Measurements from ENCODE around the gene MBOAT2. TPM values are rescaled to one million over a fixed set of nuclear protein-coding genes. Genes with fewer than 3 reads are reported as not detected.
"Not testable (repeated sequence)": the region's sequence is repeated elsewhere in the genome, so short reads cannot be mapped to it uniquely, and the experiment has no call there.

MBOAT2 gene
- polyA plus RNA-seq, 3 donors: 5.1 to 9.0 (median 5.5) TPM

GRCh38 chr2:8918412-8918811, 85.1 kb downstream of the MBOAT2 start:
- Histone ChIP-seq H3K27ac (ENCODE audit: low read depth in 1 of 2, low read length in 2 of 2) (no peak overlapping the region), H2AFZ (ENCODE audit: insufficient read depth, low read depth, low read length, poor library complexity, severe bottlenecking) (no peak overlapping the region), H3K36me3 (replicated peaks in 1 of 2; ENCODE audit: control insufficient read depth in 1 of 2, insufficient read depth in 2 of 2, low read length in 2 of 2) (peaks cover 0 to 5% of the 10 kb centered on the region in 2 donors), H4K20me1 (ENCODE audit: insufficient read depth, low read length) (no peaks in the 10 kb centered on the region), H3K9me3 (replicated peaks in 1 of 2; ENCODE audit: control insufficient read depth in 1 of 2, insufficient read depth in 1 of 2, low read length in 2 of 2) (no peaks in the 10 kb centered on the region), H3K9ac (ENCODE audit: insufficient read depth, low read length, poor library complexity, severe bottlenecking) (no peak overlapping the region), H3K4me3 (replicated peaks in 1 of 3; ENCODE audit: low read depth in 2 of 3, low read length in 3 of 3) (no peak overlapping the region), H3K27me3 (ENCODE audit: control insufficient read depth in 2 of 2, insufficient read depth in 2 of 2, low read length in 2 of 2) (no peaks in the 10 kb centered on the region), H3K4me1 (ENCODE audit: control insufficient read depth in 1 of 2, insufficient read depth in 2 of 2, low read length in 2 of 2) (no peaks in the 10 kb centered on the region), H3K79me2 (ENCODE audit: insufficient read depth, low read length) (no peaks in the 10 kb centered on the region), H3K4me2 (replicated peaks; ENCODE audit: extremely low read depth, low read length, poor library complexity, severe bottlenecking) (no peak overlapping the region)
- Mint-ChIP-seq H3K4me3 (no peak overlapping the region), H3K27me3 (ENCODE audit: low read depth in 3 of 3) (no peaks in the 10 kb centered on the region), H3K9me3 (peaks cover 0 to 4% (median 2%) of the 10 kb centered on the region in 7 donors), H3K4me1 (no peaks in the 10 kb centered on the region), H3K36me3 (peaks cover 9 to 29% of the 10 kb centered on the region in 2 donors), H3K27ac (no peak overlapping the region)
- intact Hi-C loops (cut with micrococcal nuclease): no loop called here
- DNase-seq: no peak
- no CpG with 5 or more reads among the region's 1 CpG for WGBS (ENCODE audit: insufficient coverage)
- TF ChIP-seq, protein P1, sequence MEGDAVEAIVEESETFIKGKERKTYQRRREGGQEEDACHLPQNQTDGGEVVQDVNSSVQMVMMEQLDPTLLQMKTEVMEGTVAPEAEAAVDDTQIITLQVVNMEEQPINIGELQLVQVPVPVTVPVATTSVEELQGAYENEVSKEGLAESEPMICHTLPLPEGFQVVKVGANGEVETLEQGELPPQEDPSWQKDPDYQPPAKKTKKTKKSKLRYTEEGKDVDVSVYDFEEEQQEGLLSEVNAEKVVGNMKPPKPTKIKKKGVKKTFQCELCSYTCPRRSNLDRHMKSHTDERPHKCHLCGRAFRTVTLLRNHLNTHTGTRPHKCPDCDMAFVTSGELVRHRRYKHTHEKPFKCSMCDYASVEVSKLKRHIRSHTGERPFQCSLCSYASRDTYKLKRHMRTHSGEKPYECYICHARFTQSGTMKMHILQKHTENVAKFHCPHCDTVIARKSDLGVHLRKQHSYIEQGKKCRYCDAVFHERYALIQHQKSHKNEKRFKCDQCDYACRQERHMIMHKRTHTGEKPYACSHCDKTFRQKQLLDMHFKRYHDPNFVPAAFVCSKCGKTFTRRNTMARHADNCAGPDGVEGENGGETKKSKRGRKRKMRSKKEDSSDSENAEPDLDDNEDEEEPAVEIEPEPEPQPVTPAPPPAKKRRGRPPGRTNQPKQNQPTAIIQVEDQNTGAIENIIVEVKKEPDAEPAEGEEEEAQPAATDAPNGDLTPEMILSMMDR (IDR thresholded peaks at IDR 0.05): no peak

GRCh38 chr2:8915941-8916340, 87.5 kb downstream of the MBOAT2 start:
- Mint-ChIP-seq H3K27ac (no peak overlapping the region), H3K27me3 (ENCODE audit: low read depth in 3 of 3) (no peaks in the 10 kb centered on the region), H3K4me3 (no peak overlapping the region), H3K4me1 (no peaks in the 10 kb centered on the region), H3K36me3 (peaks cover 29 to 42% of the 10 kb centered on the region in 2 donors), H3K9me3 (peaks cover 8 to 20% (median 16%) of the 10 kb centered on the region in 7 donors)
- no peaks in the 10 kb centered on the region for H4K20me1 ChIP-seq (ENCODE audit: insufficient read depth, low read length)
- H2AFZ ChIP-seq (ENCODE audit: insufficient read depth, low read depth, low read length, poor library complexity, severe bottlenecking): no peak overlapping the region
- H3K9me3 ChIP-seq (replicated peaks in 1 of 2; ENCODE audit: control insufficient read depth in 1 of 2, insufficient read depth in 1 of 2, low read length in 2 of 2): peaks cover 6 to 8% of the 10 kb centered on the region in 2 donors
- no peak overlapping the region for H3K4me3 ChIP-seq (replicated peaks in 1 of 3; ENCODE audit: low read depth in 2 of 3, low read length in 3 of 3)
- DNase-seq: no peak
- no peaks in the 10 kb centered on the region for H3K79me2 ChIP-seq (ENCODE audit: insufficient read depth, low read length)
- no peak overlapping the region for H3K27ac ChIP-seq (ENCODE audit: low read depth in 1 of 2, low read length in 2 of 2)
- intact Hi-C loops (cut with micrococcal nuclease): no loop called here
- H3K36me3 ChIP-seq (replicated peaks in 1 of 2; ENCODE audit: control insufficient read depth in 1 of 2, insufficient read depth in 2 of 2, low read length in 2 of 2): peaks cover 0 to 12% of the 10 kb centered on the region in 2 donors
- 93% methylated on average over 2 of the region's 4 CpGs for WGBS (ENCODE audit: insufficient coverage)
- TF ChIP-seq, protein P1 (IDR thresholded peaks at IDR 0.05): no peak
- no peak overlapping the region for H3K4me2 ChIP-seq (replicated peaks; ENCODE audit: extremely low read depth, low read length, poor library complexity, severe bottlenecking)
- H3K27me3 ChIP-seq (ENCODE audit: control insufficient read depth in 2 of 2, insufficient read depth in 2 of 2, low read length in 2 of 2): no peaks in the 10 kb centered on the region
- H3K4me1 ChIP-seq (ENCODE audit: control insufficient read depth in 1 of 2, insufficient read depth in 2 of 2, low read length in 2 of 2): no peaks in the 10 kb centered on the region
- no peak overlapping the region for H3K9ac ChIP-seq (ENCODE audit: insufficient read depth, low read length, poor library complexity, severe bottlenecking)

DNA sequence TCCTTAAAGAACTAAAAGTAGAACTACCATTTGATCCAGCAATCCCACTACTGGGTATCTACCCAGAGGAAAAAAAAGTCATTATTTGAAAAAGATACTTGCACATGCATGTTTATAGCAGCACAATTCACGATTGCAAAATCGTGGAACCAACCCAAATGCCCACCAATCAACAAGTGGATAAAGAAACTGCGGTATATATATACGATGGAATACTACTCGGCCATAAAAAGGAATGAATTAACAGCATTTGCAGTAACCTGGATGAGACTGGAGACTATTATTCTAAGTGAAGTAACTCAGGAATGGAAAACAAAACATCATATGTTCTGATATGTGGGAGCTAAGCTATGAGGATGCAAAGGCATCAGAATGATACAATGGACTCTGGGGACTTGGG, 89.7 kb downstream of the MBOAT2 start:
- H3K4me1 Mint-ChIP-seq; H4K20me1 ChIP-seq (ENCODE audit: insufficient read depth, low read length); H3K4me3 ChIP-seq (replicated peaks in 1 of 3; ENCODE audit: low read depth in 2 of 3, low read length in 3 of 3); H3K27me3 ChIP-seq (ENCODE audit: control insufficient read depth in 2 of 2, insufficient read depth in 2 of 2, low read length in 2 of 2); H3K4me2 ChIP-seq (replicated peaks; ENCODE audit: extremely low read depth, low read length, poor library complexity, severe bottlenecking); H3K9ac ChIP-seq (ENCODE audit: insufficient read depth, low read length, poor library complexity, severe bottlenecking); DNase-seq; H3K27ac ChIP-seq (ENCODE audit: low read depth in 1 of 2, low read length in 2 of 2); H3K27me3 Mint-ChIP-seq (ENCODE audit: low read depth in 3 of 3); H3K4me3 Mint-ChIP-seq; H2AFZ ChIP-seq (ENCODE audit: insufficient read depth, low read depth, low read length, poor library complexity, severe bottlenecking); intact Hi-C loops (cut with micrococcal nuclease); H3K79me2 ChIP-seq (ENCODE audit: insufficient read depth, low read length); H3K4me1 ChIP-seq (ENCODE audit: control insufficient read depth in 1 of 2, insufficient read depth in 2 of 2, low read length in 2 of 2); H3K27ac Mint-ChIP-seq: not testable (repeated sequence)
- Mint-ChIP-seq H3K36me3 (peaks cover 32 to 40% of the 10 kb centered on the region in 2 donors), H3K9me3 (peaks cover 9 to 27% (median 20%) of the 10 kb centered on the region in 7 donors)
- WGBS (ENCODE audit: insufficient coverage): no CpG with 5 or more reads among the region's 5 CpGs
- Histone ChIP-seq H3K36me3 (replicated peaks in 1 of 2; ENCODE audit: control insufficient read depth in 1 of 2, insufficient read depth in 2 of 2, low read length in 2 of 2) (peaks cover 0 to 16% of the 10 kb centered on the region in 2 donors), H3K9me3 (replicated peaks in 1 of 2; ENCODE audit: control insufficient read depth in 1 of 2, insufficient read depth in 1 of 2, low read length in 2 of 2) (peaks cover 6 to 11% of the 10 kb centered on the region in 2 donors)

All from CD14-positive monocyte (primary cell).